Measurements from ENCODE around the gene LRRC26. TPM values are rescaled to one million over a fixed set of nuclear protein-coding genes. Genes with fewer than 3 reads are reported as not detected.

Gene LRRC26
- total and polyA plus RNA-seq, 2 of the 13 experiments (the other 11 are each of a cell fraction or from before 2014, with no cell fraction given), result not detected

DNA sequence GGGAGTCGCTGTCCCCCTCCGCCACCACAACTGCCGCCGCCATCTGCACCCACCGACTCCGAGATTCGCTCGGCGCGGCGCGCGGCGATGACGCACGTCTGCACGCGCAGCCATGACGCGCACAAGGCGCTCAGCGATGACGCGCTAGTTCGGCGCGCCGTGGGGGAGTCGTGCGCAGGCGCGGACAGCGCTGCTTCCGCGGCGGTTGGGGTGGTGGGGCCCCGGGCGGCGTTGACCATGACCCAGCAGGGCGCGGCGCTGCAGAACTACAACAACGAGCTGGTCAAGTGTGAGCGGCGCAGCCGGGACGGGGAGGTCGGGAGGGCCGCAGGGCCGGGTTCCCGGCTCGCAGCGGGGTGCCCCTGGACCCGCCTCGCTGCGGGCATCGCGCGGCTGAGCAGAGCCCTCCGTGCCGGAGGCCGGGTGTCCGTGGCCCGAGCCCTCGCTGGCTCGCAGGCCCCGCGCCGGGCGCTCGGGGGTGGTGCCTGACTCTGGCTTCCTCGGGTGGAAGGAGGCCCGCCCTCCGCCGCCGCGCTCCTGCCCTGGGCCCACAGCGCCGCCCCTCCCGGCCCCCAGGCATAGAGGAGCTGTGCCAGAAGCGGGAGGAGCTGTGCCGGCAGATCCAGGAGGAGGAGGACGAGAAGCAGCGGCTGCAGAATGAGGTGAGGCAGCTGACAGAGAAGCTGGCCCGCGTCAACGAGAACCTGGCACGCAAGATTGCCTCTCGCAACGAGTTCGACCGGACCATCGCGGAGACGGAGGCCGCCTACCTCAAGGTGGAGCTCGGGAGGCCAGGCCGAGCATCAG is 18.8 kb upstream of the LRRC26 start, which contains the start of the genes ANAPC2 and SSNA1 (continued):
- TF ChIP-seq HMGA1 (CRISPR knock-in tag; conservative IDR thresholded peaks at IDR 0.05) (no peak), ZNF577 (CRISPR knock-in tag; IDR thresholded peaks at IDR 0.05; ENCODE audit: borderline replicate concordance, low read depth) (no peak), ZNF33B (CRISPR knock-in tag; IDR thresholded peaks at IDR 0.05) (peak; percentile 18; the same call in 1 of the 2 replicates), ZFP90 (CRISPR knock-in tag; IDR thresholded peaks at IDR 0.05; ENCODE audit: borderline replicate concordance) (peak; percentile 8; the same call in 1 of the 2 replicates), REXO4 (CRISPR knock-in tag; IDR thresholded peaks at IDR 0.05; ENCODE audit: borderline replicate concordance) (no peak)
- TF ChIP-seq, protein P1, sequence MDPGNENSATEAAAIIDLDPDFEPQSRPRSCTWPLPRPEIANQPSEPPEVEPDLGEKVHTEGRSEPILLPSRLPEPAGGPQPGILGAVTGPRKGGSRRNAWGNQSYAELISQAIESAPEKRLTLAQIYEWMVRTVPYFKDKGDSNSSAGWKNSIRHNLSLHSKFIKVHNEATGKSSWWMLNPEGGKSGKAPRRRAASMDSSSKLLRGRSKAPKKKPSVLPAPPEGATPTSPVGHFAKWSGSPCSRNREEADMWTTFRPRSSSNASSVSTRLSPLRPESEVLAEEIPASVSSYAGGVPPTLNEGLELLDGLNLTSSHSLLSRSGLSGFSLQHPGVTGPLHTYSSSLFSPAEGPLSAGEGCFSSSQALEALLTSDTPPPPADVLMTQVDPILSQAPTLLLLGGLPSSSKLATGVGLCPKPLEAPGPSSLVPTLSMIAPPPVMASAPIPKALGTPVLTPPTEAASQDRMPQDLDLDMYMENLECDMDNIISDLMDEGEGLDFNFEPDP (CRISPR knock-in tag; conservative IDR thresholded peaks at IDR 0.05), result no peak
- TF ChIP-seq, protein P2, sequence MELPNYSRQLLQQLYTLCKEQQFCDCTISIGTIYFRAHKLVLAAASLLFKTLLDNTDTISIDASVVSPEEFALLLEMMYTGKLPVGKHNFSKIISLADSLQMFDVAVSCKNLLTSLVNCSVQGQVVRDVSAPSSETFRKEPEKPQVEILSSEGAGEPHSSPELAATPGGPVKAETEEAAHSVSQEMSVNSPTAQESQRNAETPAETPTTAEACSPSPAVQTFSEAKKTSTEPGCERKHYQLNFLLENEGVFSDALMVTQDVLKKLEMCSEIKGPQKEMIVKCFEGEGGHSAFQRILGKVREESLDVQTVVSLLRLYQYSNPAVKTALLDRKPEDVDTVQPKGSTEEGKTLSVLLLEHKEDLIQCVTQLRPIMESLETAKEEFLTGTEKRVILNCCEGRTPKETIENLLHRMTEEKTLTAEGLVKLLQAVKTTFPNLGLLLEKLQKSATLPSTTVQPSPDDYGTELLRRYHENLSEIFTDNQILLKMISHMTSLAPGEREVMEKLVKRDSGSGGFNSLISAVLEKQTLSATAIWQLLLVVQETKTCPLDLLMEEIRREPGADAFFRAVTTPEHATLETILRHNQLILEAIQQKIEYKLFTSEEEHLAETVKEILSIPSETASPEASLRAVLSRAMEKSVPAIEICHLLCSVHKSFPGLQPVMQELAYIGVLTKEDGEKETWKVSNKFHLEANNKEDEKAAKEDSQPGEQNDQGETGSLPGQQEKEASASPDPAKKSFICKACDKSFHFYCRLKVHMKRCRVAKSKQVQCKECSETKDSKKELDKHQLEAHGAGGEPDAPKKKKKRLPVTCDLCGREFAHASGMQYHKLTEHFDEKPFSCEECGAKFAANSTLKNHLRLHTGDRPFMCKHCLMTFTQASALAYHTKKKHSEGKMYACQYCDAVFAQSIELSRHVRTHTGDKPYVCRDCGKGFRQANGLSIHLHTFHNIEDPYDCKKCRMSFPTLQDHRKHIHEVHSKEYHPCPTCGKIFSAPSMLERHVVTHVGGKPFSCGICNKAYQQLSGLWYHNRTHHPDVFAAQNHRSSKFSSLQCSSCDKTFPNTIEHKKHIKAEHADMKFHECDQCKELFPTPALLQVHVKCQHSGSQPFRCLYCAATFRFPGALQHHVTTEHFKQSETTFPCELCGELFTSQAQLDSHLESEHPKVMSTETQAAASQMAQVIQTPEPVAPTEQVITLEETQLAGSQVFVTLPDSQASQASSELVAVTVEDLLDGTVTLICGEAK (IDR thresholded peaks at IDR 0.05), result no peak
- TF ChIP-seq, protein P2 (CRISPR knock-in tag; IDR thresholded peaks at IDR 0.05), result peak; percentile 63
- TF ChIP-seq, protein P3, sequence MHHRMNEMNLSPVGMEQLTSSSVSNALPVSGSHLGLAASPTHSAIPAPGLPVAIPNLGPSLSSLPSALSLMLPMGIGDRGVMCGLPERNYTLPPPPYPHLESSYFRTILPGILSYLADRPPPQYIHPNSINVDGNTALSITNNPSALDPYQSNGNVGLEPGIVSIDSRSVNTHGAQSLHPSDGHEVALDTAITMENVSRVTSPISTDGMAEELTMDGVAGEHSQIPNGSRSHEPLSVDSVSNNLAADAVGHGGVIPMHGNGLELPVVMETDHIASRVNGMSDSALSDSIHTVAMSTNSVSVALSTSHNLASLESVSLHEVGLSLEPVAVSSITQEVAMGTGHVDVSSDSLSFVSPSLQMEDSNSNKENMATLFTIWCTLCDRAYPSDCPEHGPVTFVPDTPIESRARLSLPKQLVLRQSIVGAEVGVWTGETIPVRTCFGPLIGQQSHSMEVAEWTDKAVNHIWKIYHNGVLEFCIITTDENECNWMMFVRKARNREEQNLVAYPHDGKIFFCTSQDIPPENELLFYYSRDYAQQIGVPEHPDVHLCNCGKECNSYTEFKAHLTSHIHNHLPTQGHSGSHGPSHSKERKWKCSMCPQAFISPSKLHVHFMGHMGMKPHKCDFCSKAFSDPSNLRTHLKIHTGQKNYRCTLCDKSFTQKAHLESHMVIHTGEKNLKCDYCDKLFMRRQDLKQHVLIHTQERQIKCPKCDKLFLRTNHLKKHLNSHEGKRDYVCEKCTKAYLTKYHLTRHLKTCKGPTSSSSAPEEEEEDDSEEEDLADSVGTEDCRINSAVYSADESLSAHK (CRISPR knock-in tag; IDR thresholded peaks at IDR 0.05; ENCODE audit: borderline replicate concordance), result peak; percentile 75
- TF ChIP-seq, protein P4, sequence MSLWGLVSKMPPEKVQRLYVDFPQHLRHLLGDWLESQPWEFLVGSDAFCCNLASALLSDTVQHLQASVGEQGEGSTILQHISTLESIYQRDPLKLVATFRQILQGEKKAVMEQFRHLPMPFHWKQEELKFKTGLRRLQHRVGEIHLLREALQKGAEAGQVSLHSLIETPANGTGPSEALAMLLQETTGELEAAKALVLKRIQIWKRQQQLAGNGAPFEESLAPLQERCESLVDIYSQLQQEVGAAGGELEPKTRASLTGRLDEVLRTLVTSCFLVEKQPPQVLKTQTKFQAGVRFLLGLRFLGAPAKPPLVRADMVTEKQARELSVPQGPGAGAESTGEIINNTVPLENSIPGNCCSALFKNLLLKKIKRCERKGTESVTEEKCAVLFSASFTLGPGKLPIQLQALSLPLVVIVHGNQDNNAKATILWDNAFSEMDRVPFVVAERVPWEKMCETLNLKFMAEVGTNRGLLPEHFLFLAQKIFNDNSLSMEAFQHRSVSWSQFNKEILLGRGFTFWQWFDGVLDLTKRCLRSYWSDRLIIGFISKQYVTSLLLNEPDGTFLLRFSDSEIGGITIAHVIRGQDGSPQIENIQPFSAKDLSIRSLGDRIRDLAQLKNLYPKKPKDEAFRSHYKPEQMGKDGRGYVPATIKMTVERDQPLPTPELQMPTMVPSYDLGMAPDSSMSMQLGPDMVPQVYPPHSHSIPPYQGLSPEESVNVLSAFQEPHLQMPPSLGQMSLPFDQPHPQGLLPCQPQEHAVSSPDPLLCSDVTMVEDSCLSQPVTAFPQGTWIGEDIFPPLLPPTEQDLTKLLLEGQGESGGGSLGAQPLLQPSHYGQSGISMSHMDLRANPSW (CRISPR knock-in tag; IDR thresholded peaks at IDR 0.05; ENCODE audit: borderline replicate concordance), result peak; percentile 36; the same call in 1 of the 2 replicates

Measured in HepG2 (cell line).